HG03103 (cell line): ENCODE results near the gene SGO2.
A peak's percentile ranks its signal among the peaks of the same experiment; 100 is the strongest.
"Not testable (repeated sequence)": the region's sequence is repeated elsewhere in the genome, so short reads cannot be mapped to it uniquely, and the experiment has no call there.

Experiments
- ATAC-seq: cut with Tn5 transposase; IDR thresholded peaks from one replicate; pipeline ENCODE4 v1.9.1; 2021; ENCODE audit warnings: low read depth; ENCODE audit not compliant: unreplicated experiment

The SGO2 gene

GRCh38 chr2:200509612-200510433 lies 16.2 kb upstream of the SGO2 start, which contains the start of gene KCTD18:
Gene KCTD18 (minus strand): TSS chr2:200510068. CDS start chr2:200507016, 3,052 bp downstream.
- peak; percentile 99 for ATAC-seq

- no peak for ATAC-seq
Observed at GRCh38 chr2:200515155-200515554, 10.9 kb upstream of the SGO2 start.

- ATAC-seq = no peak
Observed at GRCh38 chr2:200523158-200523557, 2.8 kb upstream of the SGO2 start.

- ATAC-seq = no peak
Observed at GRCh38 chr2:200523604-200524003, 2.4 kb upstream of the SGO2 start.

GRCh38 chr2:200525066-200525465 lies 941 bp upstream of the SGO2 start:
- ATAC-seq = no peak

GRCh38 chr2:200525551-200525881 lies 491 bp upstream of the SGO2 start:
- no peak for ATAC-seq

- no peak for ATAC-seq
Observed at GRCh38 chr2:200528228-200528627, 2.2 kb downstream of the SGO2 start.

GRCh38 chr2:200533754-200534153 lies 7.7 kb downstream of the SGO2 start:
- ATAC-seq = no peak

- no peak for ATAC-seq
Observed at GRCh38 chr2:200534572-200534971, 8.6 kb downstream of the SGO2 start.

- ATAC-seq = no peak
Observed at GRCh38 chr2:200538139-200538538, 12.1 kb downstream of the SGO2 start.

GRCh38 chr2:200540793-200541192 lies 14.8 kb downstream of the SGO2 start:
- no peak for ATAC-seq

GRCh38 chr2:200566596-200566995 lies 40.6 kb downstream of the SGO2 start:
- ATAC-seq = not testable (repeated sequence)

GRCh38 chr2:200567932-200568331 lies 41.9 kb downstream of the SGO2 start:
- ATAC-seq = no peak

- ATAC-seq = no peak
Observed at GRCh38 chr2:200575957-200576356, 50.0 kb downstream of the SGO2 start.

GRCh38 chr2:200577027-200577426 lies 51.0 kb downstream of the SGO2 start:
- ATAC-seq = no peak

GRCh38 chr2:200578778-200579177 lies 52.8 kb downstream of the SGO2 start:
- no peak for ATAC-seq

- ATAC-seq = no peak
Observed at GRCh38 chr2:200584639-200585038, 58.6 kb downstream of the SGO2 start.

GRCh38 chr2:200585340-200585729 lies 59.3 kb downstream of the SGO2 start:
- no peak for ATAC-seq

- no peak for ATAC-seq
Observed at GRCh38 chr2:200585730-200586643, 60.0 kb downstream of the SGO2 start, which contains the start of gene AOX1. Gene AOX1 (plus strand): TSS chr2:200586014. CDS start chr2:200586109, 95 bp downstream.

- ATAC-seq = no peak
Observed at GRCh38 chr2:200586644-200586975, 60.6 kb downstream of the SGO2 start.

- no peak for ATAC-seq
Observed at GRCh38 chr2:200587007-200587616, 61.1 kb downstream of the SGO2 start.
